GM12878 (cell line): ENCODE data around the gene SLC39A11. TPM values are rescaled to one million over a fixed set of nuclear protein-coding genes. Genes with fewer than 3 reads are reported as not detected.

Experiments used
- ATAC-seq: fragments of 200-7000 bp; cut with Tn5 transposase; 3 replicates; pipeline ENCODE4 v1.9.1; 2020; ENCODE audit warnings: mild to moderate bottlenecking, moderate library complexity
- BruUV-seq: library from RNA; stranded (reverse); fragments of 400-500 nt; replicated peaks from 2 replicates; lab custom pipeline; 2021; lab: Mats Ljungman, UMichigan
- CTCF ChIA-PET: fragments of 300-600 bp; sonication (Branson Sonifier 250); formaldehyde crosslinking; extraction: SDS; loops from one replicate; lab custom pipeline; 2021; ENCODE audit warnings: inconsistent platforms; lab: Yijun Ruan, JAX
- POLR2A ChIA-PET: fragments of 350-600 bp; formaldehyde crosslinking; extraction: SDS; loops from one replicate; lab custom pipeline; 2021; ENCODE audit warnings: inconsistent platforms; lab: Charles Lee
- RAD21 ChIA-PET: fragments of 300-600 bp; sonication (Branson Sonifier 250); formaldehyde crosslinking; loops from one replicate; lab custom pipeline; 2023; ENCODE audit warnings: antibody characterized with exemption; ENCODE audit not compliant: unreplicated experiment; lab: Charles Lee
- SMC1A ChIA-PET: fragments of 300-600 bp; sonication (Branson Sonifier 250); formaldehyde crosslinking; loops from one replicate; lab custom pipeline; 2023; ENCODE audit not compliant: unreplicated experiment, uncharacterized antibody; lab: Charles Lee
- DNase-seq: peaks from one replicate; pipeline ENCODE4 v3.0.0-alpha.2; 2011; ENCODE audit warnings: low read depth, low spot score
- FAIRE-seq: peaks from 3 replicates; lab custom pipeline; 2011; peaks lifted over from hg19 to GRCh38; lab: Jason Lieb, UNC
- H2AFZ ChIP-seq: 2 replicates; pipeline ENCODE4 v1.6.0; 2011; ENCODE audit warnings: low read depth, low read length, control low read depth; ENCODE audit not compliant: control insufficient read depth
- H3K27ac ChIP-seq: 2 replicates; pipeline ENCODE4 v1.5.1; 2011; ENCODE audit warnings: control low read depth; ENCODE audit not compliant: control insufficient read depth, insufficient read depth
- H3K27me3 ChIP-seq, 2 experiments: replicated peaks in 1 of 2; 2 replicates each; pipeline versions ENCODE4 v1.6.0 to v1.6.1; 2011; ENCODE audit warnings: low read length in 1 of 2; ENCODE audit not compliant: control insufficient read depth in 2 of 2, insufficient read depth in 2 of 2
- H3K36me3 ChIP-seq, 2 experiments: 2 replicates each; pipeline ENCODE4 v1.5.1; 2011; ENCODE audit warnings: low read length in 1 of 2; ENCODE audit not compliant: control insufficient read depth in 2 of 2, insufficient read depth in 2 of 2
- H3K4me1 ChIP-seq: 2 replicates; pipeline ENCODE4 v1.6.1; 2011; ENCODE audit warnings: mild to moderate bottlenecking, low read length, moderate library complexity, mixed read lengths; ENCODE audit not compliant: control insufficient read depth, insufficient read depth
- H3K4me2 ChIP-seq: 2 replicates; pipeline ENCODE4 v1.6.0; 2011; ENCODE audit warnings: control low read depth; ENCODE audit not compliant: control insufficient read depth, insufficient read depth
- H3K4me3 ChIP-seq: fragments of 200-600 bp; sonication (generic); 2 replicates; pipeline ENCODE4 v1.5.1; 2016
- H3K79me2 ChIP-seq: 2 replicates; pipeline ENCODE4 v1.6.0; 2011; ENCODE audit warnings: low read length; ENCODE audit not compliant: control insufficient read depth, insufficient read depth
- H3K9ac ChIP-seq: 2 replicates; pipeline ENCODE4 v1.8.0; 2011; ENCODE audit warnings: low read length, control low read depth, mixed read lengths; ENCODE audit not compliant: control insufficient read depth, insufficient read depth
- H3K9me3 ChIP-seq: replicated peaks from 3 replicates; pipeline ENCODE4 v1.5.1; 2011; ENCODE audit warnings: mild to moderate bottlenecking, low read length; ENCODE audit not compliant: control insufficient read depth, insufficient read depth
- H4K20me1 ChIP-seq: 2 replicates; pipeline ENCODE4 v1.6.0; 2011; ENCODE audit not compliant: control insufficient read depth, insufficient read depth
- CBX3 ChIP-seq: fragments of 200-600 bp; sonication (generic); IDR thresholded peaks from 2 replicates; pipeline ENCODE4 v1.6.1; 2016; ENCODE audit warnings: low read depth, borderline replicate concordance
- CHD1 ChIP-seq: IDR thresholded peaks from 2 replicates; pipeline ENCODE4 v1.6.1; 2012; ENCODE audit warnings: low read depth, low read length, improper control_type of control experiment
- CREB1 ChIP-seq: IDR thresholded peaks from 2 replicates; pipeline ENCODE4 v1.6.1; 2012; ENCODE audit warnings: low read depth, mild to moderate bottlenecking, inconsistent platforms
- CREM ChIP-seq: IDR thresholded peaks from 2 replicates; pipeline ENCODE4 v1.6.1; 2014; ENCODE audit warnings: antibody characterized with exemption, low read depth
- KLF5 ChIP-seq: fragments of 450-650 bp; IDR thresholded peaks from 2 replicates; pipeline ENCODE4 v1.6.1; 2014; ENCODE audit warnings: mild to moderate bottlenecking; ENCODE audit not compliant: partially characterized antibody
- NBN ChIP-seq: fragments of 450-650 bp; IDR thresholded peaks from 2 replicates; pipeline ENCODE4 v1.6.1; 2016
- RUNX3 ChIP-seq: IDR thresholded peaks from 2 replicates; pipeline ENCODE4 v1.6.1; 2012; ENCODE audit warnings: low read length, inconsistent platforms
- STAT1 ChIP-seq: fragments of 450-650 bp; conservative IDR thresholded peaks from 2 replicates; pipeline ENCODE4 v1.6.1; 2014; ENCODE audit warnings: antibody characterized with exemption, mild to moderate bottlenecking
- SUZ12 ChIP-seq: fragments of 200-600 bp; sonication (generic); IDR thresholded peaks from one replicate; pipeline ENCODE4 v1.6.1; 2018; ENCODE audit warnings: antibody characterized with exemption, mild to moderate bottlenecking; ENCODE audit not compliant: unreplicated experiment
- ZSCAN29 ChIP-seq: fragments of 450-650 bp; IDR thresholded peaks from 2 replicates; pipeline ENCODE4 v1.6.1; 2017; ENCODE audit warnings: mild to moderate bottlenecking, moderate library complexity
- WGBS: methylation state at CpG from one replicate; pipeline ENCODE4 v1.1.6; 2016; ENCODE audit warnings: low lambda C conversion rate; ENCODE audit not compliant: insufficient replicate concordance, insufficient coverage; ENCODE audit errors: missing lambda C conversion rate; 5-methylcytosine and 5-hydroxymethylcytosine counted together
- in situ Hi-C: fragments of 300-500 bp; cut with MboI; formaldehyde crosslinking; loops from 9 replicates; pipeline ENCODE4 v1.14.3; 2018; ENCODE audit warnings: mixed read lengths
- intact Hi-C: fragments of 100-400 bp; cut with micrococcal nuclease; formaldehyde crosslinking; loops from one replicate; pipeline ENCODE4 v1.14.2; 2022; ENCODE audit not compliant: unreplicated experiment
- polyA plus RNA-seq, 11 experiments: library from polyadenylated mRNA; depleted of rRNA in 4 of 11; unstranded in 6 of 11; stranded (reverse) in 5 of 11; fragments of >200 nt; fragmentation: Nextera tagmentation in 4 of 11; fragmentation: Illumina TruSeq in 1 of 11; extraction: Ambion mirVana in 4 of 11; extraction: Trizol in 1 of 11; gene quantifications; 1 replicate in 1 of 11; 2 replicates in 10 of 11; pipeline versions ENCODE4 v1.2.1 to v1.2.3, GENCODE V29; 2011 to 2016; ENCODE audit warnings: inconsistent platforms in 2 of 11, missing spikeins in 2 of 11, low read depth in 1 of 11
- total RNA-seq, 4 experiments: library from RNA; depleted of rRNA in 3 of 4; stranded (reverse); fragments of >200 nt in 3 of 4; fragmentation: Illumina TruSeq in 1 of 4; extraction: Trizol in 1 of 4; gene quantifications; 2 replicates each; pipeline versions ENCODE4 v1.2.1 to v1.2.3, GENCODE V29; 2013 to 2021
- TF ChIP-seq, protein P1 (sequence below): fragments of 450-650 bp; formaldehyde crosslinking; IDR thresholded peaks from 2 replicates; pipeline ENCODE4 v1.5.0; 2022; ENCODE audit warnings: mild to moderate bottlenecking, missing genetic modification characterization
- TF ChIP-seq, protein P2 (sequence below): fragments of 450-650 bp; IDR thresholded peaks from 2 replicates; pipeline ENCODE4 v1.6.1; 2017; ENCODE audit warnings: borderline replicate concordance
- TF ChIP-seq, protein P3 (sequence below): IDR thresholded peaks from 2 replicates; pipeline ENCODE4 v1.6.1; 2011; ENCODE audit warnings: low read depth, low read length, improper control_type of control experiment, borderline replicate concordance
- TF ChIP-seq, protein P4 (sequence below): IDR thresholded peaks from 2 replicates; pipeline ENCODE4 v1.6.1; 2012; ENCODE audit warnings: low read length, inconsistent platforms
- TF ChIP-seq, protein P5 (sequence below): fragments of 450-650 bp; IDR thresholded peaks from 2 replicates; pipeline ENCODE4 v1.6.1; 2017; ENCODE audit warnings: mild to moderate bottlenecking

The SLC39A11 gene
- total and polyA plus RNA-seq, 10 of the 15 experiments (the other 5 are each of a cell fraction or from before 2014, with no cell fraction given): 8.6 to 23.8 (median 14.0) TPM

DNA sequence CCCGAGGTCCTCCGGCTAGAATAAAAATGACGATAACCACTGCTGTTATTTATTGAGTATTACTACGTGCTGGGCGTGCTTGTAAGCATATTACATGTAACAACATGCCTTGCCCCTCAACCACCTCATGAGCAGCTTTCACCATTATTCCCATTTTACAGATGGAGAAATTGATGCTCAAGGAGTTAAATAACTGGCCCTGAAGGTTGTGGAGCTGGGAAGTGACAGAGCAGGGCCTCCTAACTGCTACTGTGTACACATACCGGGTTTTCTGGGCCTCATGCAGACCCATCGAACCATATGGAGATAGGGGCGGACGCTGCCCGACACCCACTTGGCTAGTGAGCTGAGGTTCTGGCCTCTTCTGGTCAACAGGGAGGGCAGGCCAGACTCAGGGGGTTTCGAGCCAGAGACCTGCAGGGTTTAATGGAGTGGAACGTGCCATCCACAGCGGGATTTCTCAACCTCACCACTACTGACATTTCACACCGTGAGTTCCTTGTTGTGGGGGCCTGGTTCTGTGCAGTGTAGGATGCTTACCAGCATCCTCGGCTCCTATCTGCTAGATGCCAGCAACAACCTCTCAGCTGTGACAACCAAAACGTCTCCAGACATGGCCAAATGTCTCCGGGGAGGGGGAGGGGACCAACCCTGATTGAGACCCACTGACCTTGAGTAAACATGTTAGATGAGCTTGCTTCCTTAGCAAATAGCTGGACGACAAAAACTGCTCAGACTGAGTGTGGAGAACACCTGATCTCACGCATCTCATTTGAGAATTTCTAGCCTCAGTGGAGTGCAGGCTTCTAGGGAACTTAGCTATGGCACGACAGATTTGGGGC lies 432.0 kb downstream of the SLC39A11 start:
- Histone ChIP-seq H2AFZ (no peak overlapping the region), H3K4me3 (no peak overlapping the region), H4K20me1 (no peaks in the 10 kb centered on the region), H3K36me3 (no peaks in the 10 kb centered on the region), H3K79me2 (no peaks in the 10 kb centered on the region), H3K27ac (no peak overlapping the region), H3K4me1 (peaks cover 4% of the 10 kb centered on the region; the same call in 1 of the 2 replicates), H3K9me3 (no peaks in the 10 kb centered on the region), H3K4me2 (no peak overlapping the region), H3K27me3 (no peaks in the 10 kb centered on the region), H3K9ac (no peak overlapping the region)
- intact Hi-C loops: no loop called here
- ATAC-seq (no peak), DNase-seq (no peak), FAIRE-seq (no peak)
- in situ Hi-C loops: no loop called here
- CTCF ChIA-PET: interaction anchor here (0.7 to 4.8 kb wide), 7 partner anchors 9 to 102 kb away, joined by 3 to 65 read pairs (median 4); no protein-coding TSS in a partner anchor
- SMC1A ChIA-PET: interaction anchor here (0.7 to 1.8 kb wide), 4 partner anchors 11 to 104 kb away, joined by 3 to 10 read pairs (median 5); no protein-coding TSS in a partner anchor
- 79% methylated on average over 20 of the region's 20 CpGs for WGBS
- POLR2A ChIA-PET: no interaction called here
- BruUV-seq: no TSS peak
- RAD21 ChIA-PET: interaction anchor here (1.3 to 1.7 kb wide), 3 partner anchors 100 to 104 kb away, joined by 3 to 8 read pairs (median 5); no protein-coding TSS in a partner anchor
- TF ChIP-seq, protein P1, sequence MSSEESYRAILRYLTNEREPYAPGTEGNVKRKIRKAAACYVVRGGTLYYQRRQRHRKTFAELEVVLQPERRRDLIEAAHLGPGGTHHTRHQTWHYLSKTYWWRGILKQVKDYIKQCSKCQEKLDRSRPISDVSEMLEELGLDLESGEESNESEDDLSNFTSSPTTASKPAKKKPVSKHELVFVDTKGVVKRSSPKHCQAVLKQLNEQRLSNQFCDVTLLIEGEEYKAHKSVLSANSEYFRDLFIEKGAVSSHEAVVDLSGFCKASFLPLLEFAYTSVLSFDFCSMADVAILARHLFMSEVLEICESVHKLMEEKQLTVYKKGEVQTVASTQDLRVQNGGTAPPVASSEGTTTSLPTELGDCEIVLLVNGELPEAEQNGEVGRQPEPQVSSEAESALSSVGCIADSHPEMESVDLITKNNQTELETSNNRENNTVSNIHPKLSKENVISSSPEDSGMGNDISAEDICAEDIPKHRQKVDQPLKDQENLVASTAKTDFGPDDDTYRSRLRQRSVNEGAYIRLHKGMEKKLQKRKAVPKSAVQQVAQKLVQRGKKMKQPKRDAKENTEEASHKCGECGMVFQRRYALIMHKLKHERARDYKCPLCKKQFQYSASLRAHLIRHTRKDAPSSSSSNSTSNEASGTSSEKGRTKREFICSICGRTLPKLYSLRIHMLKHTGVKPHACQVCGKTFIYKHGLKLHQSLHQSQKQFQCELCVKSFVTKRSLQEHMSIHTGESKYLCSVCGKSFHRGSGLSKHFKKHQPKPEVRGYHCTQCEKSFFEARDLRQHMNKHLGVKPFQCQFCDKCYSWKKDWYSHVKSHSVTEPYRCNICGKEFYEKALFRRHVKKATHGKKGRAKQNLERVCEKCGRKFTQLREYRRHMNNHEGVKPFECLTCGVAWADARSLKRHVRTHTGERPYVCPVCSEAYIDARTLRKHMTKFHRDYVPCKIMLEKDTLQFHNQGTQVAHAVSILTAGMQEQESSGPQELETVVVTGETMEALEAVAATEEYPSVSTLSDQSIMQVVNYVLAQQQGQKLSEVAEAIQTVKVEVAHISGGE: no peak
- TF ChIP-seq ZSCAN29: no peak
- no peak for TF ChIP-seq KLF5
- TF ChIP-seq NBN: no peak
- TF ChIP-seq, protein P2, sequence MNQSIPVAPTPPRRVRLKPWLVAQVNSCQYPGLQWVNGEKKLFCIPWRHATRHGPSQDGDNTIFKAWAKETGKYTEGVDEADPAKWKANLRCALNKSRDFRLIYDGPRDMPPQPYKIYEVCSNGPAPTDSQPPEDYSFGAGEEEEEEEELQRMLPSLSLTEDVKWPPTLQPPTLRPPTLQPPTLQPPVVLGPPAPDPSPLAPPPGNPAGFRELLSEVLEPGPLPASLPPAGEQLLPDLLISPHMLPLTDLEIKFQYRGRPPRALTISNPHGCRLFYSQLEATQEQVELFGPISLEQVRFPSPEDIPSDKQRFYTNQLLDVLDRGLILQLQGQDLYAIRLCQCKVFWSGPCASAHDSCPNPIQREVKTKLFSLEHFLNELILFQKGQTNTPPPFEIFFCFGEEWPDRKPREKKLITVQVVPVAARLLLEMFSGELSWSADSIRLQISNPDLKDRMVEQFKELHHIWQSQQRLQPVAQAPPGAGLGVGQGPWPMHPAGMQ: no peak
- TF ChIP-seq CREM: no peak
- no peak for TF ChIP-seq CREB1
- no peak for TF ChIP-seq RUNX3
- no peak for TF ChIP-seq SUZ12
- TF ChIP-seq STAT1: no peak
- TF ChIP-seq, protein P3, sequence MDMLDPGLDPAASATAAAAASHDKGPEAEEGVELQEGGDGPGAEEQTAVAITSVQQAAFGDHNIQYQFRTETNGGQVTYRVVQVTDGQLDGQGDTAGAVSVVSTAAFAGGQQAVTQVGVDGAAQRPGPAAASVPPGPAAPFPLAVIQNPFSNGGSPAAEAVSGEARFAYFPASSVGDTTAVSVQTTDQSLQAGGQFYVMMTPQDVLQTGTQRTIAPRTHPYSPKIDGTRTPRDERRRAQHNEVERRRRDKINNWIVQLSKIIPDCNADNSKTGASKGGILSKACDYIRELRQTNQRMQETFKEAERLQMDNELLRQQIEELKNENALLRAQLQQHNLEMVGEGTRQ: no peak
- TF ChIP-seq, protein P4, sequence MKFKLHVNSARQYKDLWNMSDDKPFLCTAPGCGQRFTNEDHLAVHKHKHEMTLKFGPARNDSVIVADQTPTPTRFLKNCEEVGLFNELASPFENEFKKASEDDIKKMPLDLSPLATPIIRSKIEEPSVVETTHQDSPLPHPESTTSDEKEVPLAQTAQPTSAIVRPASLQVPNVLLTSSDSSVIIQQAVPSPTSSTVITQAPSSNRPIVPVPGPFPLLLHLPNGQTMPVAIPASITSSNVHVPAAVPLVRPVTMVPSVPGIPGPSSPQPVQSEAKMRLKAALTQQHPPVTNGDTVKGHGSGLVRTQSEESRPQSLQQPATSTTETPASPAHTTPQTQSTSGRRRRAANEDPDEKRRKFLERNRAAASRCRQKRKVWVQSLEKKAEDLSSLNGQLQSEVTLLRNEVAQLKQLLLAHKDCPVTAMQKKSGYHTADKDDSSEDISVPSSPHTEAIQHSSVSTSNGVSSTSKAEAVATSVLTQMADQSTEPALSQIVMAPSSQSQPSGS: no peak
- TF ChIP-seq CBX3: no peak
- no peak for TF ChIP-seq CHD1
- TF ChIP-seq, protein P5, sequence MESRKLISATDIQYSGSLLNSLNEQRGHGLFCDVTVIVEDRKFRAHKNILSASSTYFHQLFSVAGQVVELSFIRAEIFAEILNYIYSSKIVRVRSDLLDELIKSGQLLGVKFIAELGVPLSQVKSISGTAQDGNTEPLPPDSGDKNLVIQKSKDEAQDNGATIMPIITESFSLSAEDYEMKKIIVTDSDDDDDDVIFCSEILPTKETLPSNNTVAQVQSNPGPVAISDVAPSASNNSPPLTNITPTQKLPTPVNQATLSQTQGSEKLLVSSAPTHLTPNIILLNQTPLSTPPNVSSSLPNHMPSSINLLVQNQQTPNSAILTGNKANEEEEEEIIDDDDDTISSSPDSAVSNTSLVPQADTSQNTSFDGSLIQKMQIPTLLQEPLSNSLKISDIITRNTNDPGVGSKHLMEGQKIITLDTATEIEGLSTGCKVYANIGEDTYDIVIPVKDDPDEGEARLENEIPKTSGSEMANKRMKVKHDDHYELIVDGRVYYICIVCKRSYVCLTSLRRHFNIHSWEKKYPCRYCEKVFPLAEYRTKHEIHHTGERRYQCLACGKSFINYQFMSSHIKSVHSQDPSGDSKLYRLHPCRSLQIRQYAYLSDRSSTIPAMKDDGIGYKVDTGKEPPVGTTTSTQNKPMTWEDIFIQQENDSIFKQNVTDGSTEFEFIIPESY: no peak
